WTC11 (cell line): ENCODE measurements around the gene PAFAH2. TPM values are rescaled to one million over a fixed set of nuclear protein-coding genes. Genes with fewer than 3 reads are reported as not detected.

Experiments used
- ATAC-seq: fragments of 200-7000 bp; cut with Tn5 transposase; 2 replicates; pipeline ENCODE4 v1.10.0; 2021; ENCODE audit warnings: mild to moderate bottlenecking, moderate library complexity
- CTCF ChIA-PET: fragments of 300-600 bp; sonication (Branson Sonifier 250); formaldehyde crosslinking; loops from one replicate; lab custom pipeline; 2021; ENCODE audit warnings: antibody characterized with exemption; lab: Charles Lee
- POLR2A ChIA-PET: fragments of 350-600 bp; sonication (Branson Sonifier 250); formaldehyde crosslinking; loops from one replicate; lab custom pipeline; 2021; ENCODE audit warnings: antibody characterized with exemption; lab: Charles Lee
- DNase-seq: peaks from one replicate; pipeline ENCODE4 v3.0.0; 2021; ENCODE audit warnings: low spot score
- H3K27ac Mint-ChIP-seq: 2 replicates; pipeline ENCODE4 v1.8.0; 2021; ENCODE audit warnings: mixed read lengths
- H3K27me3 Mint-ChIP-seq: 2 replicates; pipeline ENCODE4 v1.8.0; 2021; ENCODE audit warnings: low read depth, mild to moderate bottlenecking, moderate library complexity, mixed read lengths
- H3K36me3 Mint-ChIP-seq: 2 replicates; pipeline ENCODE4 v1.8.0; 2021; ENCODE audit warnings: mixed read lengths
- H3K4me1 Mint-ChIP-seq: 2 replicates; pipeline ENCODE4 v1.8.0; 2022; ENCODE audit warnings: mixed read lengths
- H3K4me3 Mint-ChIP-seq: 2 replicates; pipeline ENCODE4 v1.8.0; 2021; ENCODE audit warnings: mild to moderate bottlenecking, moderate library complexity, mixed read lengths
- H3K9me3 Mint-ChIP-seq: 2 replicates; pipeline ENCODE4 v1.8.0; 2021; ENCODE audit warnings: mixed read lengths
- AFF4 ChIP-seq: sonication (generic); formaldehyde crosslinking; IDR thresholded peaks from 2 replicates; pipeline ENCODE4 v1.8.1; 2023; ENCODE audit warnings: mild to moderate bottlenecking, missing genetic modification reagents, borderline replicate concordance
- CREM ChIP-seq: sonication (generic); formaldehyde crosslinking; IDR thresholded peaks from 2 replicates; pipeline ENCODE4 v1.8.1; 2022; ENCODE audit warnings: mild to moderate bottlenecking, missing genetic modification reagents, moderate library complexity
- E2F4 ChIP-seq: sonication (generic); formaldehyde crosslinking; IDR thresholded peaks from 2 replicates; pipeline ENCODE4 v1.8.1; 2022; ENCODE audit warnings: low read depth, mild to moderate bottlenecking, moderate library complexity, missing genetic modification reagents, borderline replicate concordance
- ESRRA ChIP-seq: sonication (generic); formaldehyde crosslinking; IDR thresholded peaks from 2 replicates; pipeline ENCODE4 v1.8.1; 2022; ENCODE audit warnings: mild to moderate bottlenecking, missing genetic modification reagents, borderline replicate concordance
- ETV6 ChIP-seq: sonication (generic); formaldehyde crosslinking; IDR thresholded peaks from 2 replicates; pipeline ENCODE4 v1.8.1; 2022; ENCODE audit warnings: mild to moderate bottlenecking, missing genetic modification reagents
- GRHL2 ChIP-seq: fragments of 250-450 bp; sonication (Bioruptor Pico); IDR thresholded peaks from 2 replicates; pipeline ENCODE4 v1.8.0; 2022; ENCODE audit warnings: mild to moderate bottlenecking, moderate library complexity; ENCODE audit not compliant: insufficient replicate concordance, severe bottlenecking
- GTF2I ChIP-seq: fragments of 250-450 bp; sonication (Bioruptor Pico); conservative IDR thresholded peaks from 2 replicates; pipeline ENCODE4 v1.4.0; 2021; ENCODE audit warnings: mild to moderate bottlenecking
- HMGA2 ChIP-seq: fragments of 250-450 bp; sonication (Bioruptor Pico); IDR thresholded peaks from 2 replicates; pipeline ENCODE4 v1.4.0; 2021; ENCODE audit warnings: mild to moderate bottlenecking, moderate library complexity
- PRDM15 ChIP-seq: sonication (generic); formaldehyde crosslinking; IDR thresholded peaks from 2 replicates; pipeline ENCODE4 v1.8.0; 2022; ENCODE audit warnings: missing genetic modification reagents
- RELA ChIP-seq: sonication (generic); formaldehyde crosslinking; IDR thresholded peaks from 2 replicates; pipeline ENCODE4 v1.8.1; 2022; ENCODE audit warnings: missing genetic modification reagents, mild to moderate bottlenecking, borderline replicate concordance
- SMAD4 ChIP-seq: sonication (generic); formaldehyde crosslinking; IDR thresholded peaks from 2 replicates; pipeline ENCODE4 v1.8.0; 2022; ENCODE audit warnings: mild to moderate bottlenecking, missing genetic modification reagents
- TEAD4 ChIP-seq: sonication (generic); formaldehyde crosslinking; IDR thresholded peaks from 2 replicates; pipeline ENCODE4 v1.8.0; 2022; ENCODE audit warnings: mild to moderate bottlenecking, missing genetic modification reagents
- ZBTB43 ChIP-seq: sonication (generic); formaldehyde crosslinking; IDR thresholded peaks from 2 replicates; pipeline ENCODE4 v1.8.1; 2023; ENCODE audit warnings: mild to moderate bottlenecking, missing genetic modification reagents
- ZNF396 ChIP-seq: fragments of 250-450 bp; sonication (Bioruptor Pico); IDR thresholded peaks from 2 replicates; pipeline ENCODE4 v1.8.0; 2021; ENCODE audit warnings: mild to moderate bottlenecking, moderate library complexity, borderline replicate concordance
- ZNF416 ChIP-seq: fragments of 250-450 bp; sonication (Bioruptor Pico); IDR thresholded peaks from 2 replicates; pipeline ENCODE4 v1.9.0; 2021; ENCODE audit warnings: mild to moderate bottlenecking, inconsistent platforms
- total RNA-seq: library from RNA; stranded (reverse); gene quantifications from 3 replicates; pipeline ENCODE4 v1.2.3, GENCODE V29; 2021

Gene PAFAH2
- total RNA-seq, 1 experiment from 2014 or later = 11.5 TPM

- no peak for DNase-seq
- TF ChIP-seq GRHL2 (CRISPR knock-in tag) = no peak
- ATAC-seq = no peak
- no peak overlapping the region for H3K27ac Mint-ChIP-seq
- H3K4me3 Mint-ChIP-seq = no peak overlapping the region
- ChIA-PET POLR2A (no interaction called here), CTCF (interaction anchor here (1.1 kb wide), 1 partner anchor 36 kb away, joined by 3 read pairs; no protein-coding TSS in a partner anchor)
- H3K27me3 Mint-ChIP-seq = no peaks in the 10 kb centered on the region; the same call in 1 of the 2 replicates
- peaks cover 15% of the 10 kb centered on the region for H3K4me1 Mint-ChIP-seq
- H3K36me3 Mint-ChIP-seq = no peaks in the 10 kb centered on the region
- no peaks in the 10 kb centered on the region for H3K9me3 Mint-ChIP-seq
Measured at GRCh38 chr1:25932321-25932720, 65.5 kb downstream of the PAFAH2 start.

GRCh38 chr1:25929016-25929415 lies 68.8 kb downstream of the PAFAH2 start:
- no peak for DNase-seq
- H3K9me3 Mint-ChIP-seq = no peaks in the 10 kb centered on the region
- H3K27ac Mint-ChIP-seq = no peak overlapping the region
- ATAC-seq = no peak
- H3K36me3 Mint-ChIP-seq = no peaks in the 10 kb centered on the region
- CTCF ChIA-PET = interaction anchor here (1.0 to 3.6 kb wide), 2 partner anchors 34 to 81 kb away, joined by 3 to 22 read pairs; no protein-coding TSS in a partner anchor
- TF ChIP-seq E2F4 (no peak), ZNF396 (CRISPR knock-in tag) (no peak), ZBTB43 (CRISPR knock-in tag) (no peak), TEAD4 (CRISPR knock-in tag) (no peak), ETV6 (no peak), ESRRA (no peak), ZNF416 (no peak), AFF4 (CRISPR knock-in tag) (no peak), SMAD4 (CRISPR knock-in tag) (no peak), PRDM15 (CRISPR knock-in tag) (no peak), HMGA2 (no peak), CREM (CRISPR knock-in tag) (no peak), RELA (CRISPR knock-in tag) (no peak), GTF2I (no peak)
- TF ChIP-seq, all 79 proteins: peak for 0
- POLR2A ChIA-PET = no interaction called here
- peaks cover 3% of the 10 kb centered on the region for H3K27me3 Mint-ChIP-seq
- peaks cover 21% of the 10 kb centered on the region for H3K4me1 Mint-ChIP-seq
- H3K4me3 Mint-ChIP-seq = no peak overlapping the region
